ENCODE data around the gene STIMATE.

GRCh38 chr3:52904000-52904399, 6.7 kb upstream of the STIMATE start:
- no peak for TF ChIP-seq CTCF (IDR thresholded peaks at IDR 0.05; ENCODE audit: low read depth, low read length, missing input control)
- TF ChIP-seq TAF1 (conservative IDR thresholded peaks at IDR 0.05), result no peak
- TF ChIP-seq JUND (IDR thresholded peaks at IDR 0.05), result no peak
- TF ChIP-seq NR2F2 (IDR thresholded peaks at IDR 0.05), result no peak
